H1 (cell line): ENCODE results near the gene USHBP1. TPM values are rescaled to one million over a fixed set of nuclear protein-coding genes. Genes with fewer than 3 reads are reported as not detected.
A peak's percentile ranks its signal among the peaks of the same experiment; 100 is the strongest.

Source experiments
- CTCF ChIA-PET: fragments of 300-600 bp; sonication (Branson Sonifier 250); formaldehyde crosslinking; loops from one replicate; lab custom pipeline; 2021; ENCODE audit not compliant: partially characterized antibody; lab: Charles Lee
- POLR2A ChIA-PET: fragments of 300-600 bp; sonication (Branson Sonifier 250); formaldehyde crosslinking; loops from one replicate; lab custom pipeline; 2021; ENCODE audit warnings: inconsistent platforms; ENCODE audit not compliant: partially characterized antibody; lab: Charles Lee
- DNase-seq, 2 experiments: peaks; one replicate each; pipeline versions ENCODE4 v3.0.0 to v3.0.0-alpha.2; 2010 to 2022; ENCODE audit warnings: low spot score in 2 of 2, low read depth in 1 of 2, mixed read lengths in 1 of 2
- FAIRE-seq: peaks from 2 replicates; lab custom pipeline; 2011; peaks lifted over from hg19 to GRCh38; lab: Jason Lieb, UNC
- H2AFZ ChIP-seq: 2 replicates; pipeline ENCODE4 v1.8.1; 2012; ENCODE audit warnings: low read length, inconsistent platforms
- H2AK5ac ChIP-seq: 2 replicates; pipeline ENCODE4 v1.6.1; 2013; ENCODE audit warnings: low read depth, low read length
- H2BK120ac ChIP-seq: replicated peaks from 2 replicates; pipeline ENCODE3; 2013; ENCODE audit warnings: low read depth, low read length, inconsistent platforms
- H2BK12ac ChIP-seq: 2 replicates; pipeline ENCODE4 v1.6.1; 2013; ENCODE audit warnings: low read depth, low read length
- H2BK15ac ChIP-seq: 2 replicates; pipeline ENCODE4 v1.6.1; 2013; ENCODE audit warnings: low read length
- H2BK20ac ChIP-seq: 2 replicates; pipeline ENCODE4 v1.6.1; 2013; ENCODE audit warnings: low read length
- H2BK5ac ChIP-seq: 2 replicates; pipeline ENCODE4 v1.6.1; 2013; ENCODE audit warnings: low read depth, low read length
- H3K14ac ChIP-seq: 2 replicates; pipeline ENCODE4 v1.6.1; 2013; ENCODE audit warnings: inconsistent platforms; ENCODE audit not compliant: insufficient read length
- H3K18ac ChIP-seq: 2 replicates; pipeline ENCODE4 v1.6.1; 2013; ENCODE audit warnings: low read length; ENCODE audit errors: extremely low read depth
- H3K23ac ChIP-seq: 2 replicates; pipeline ENCODE4 v1.6.1; 2013; ENCODE audit warnings: inconsistent platforms; ENCODE audit not compliant: insufficient read length
- H3K23me2 ChIP-seq: 2 replicates; pipeline ENCODE4 v1.6.1; 2013; ENCODE audit warnings: low read depth, low read length
- H3K27ac ChIP-seq: 2 replicates; pipeline ENCODE4 v1.6.1; 2011; ENCODE audit warnings: low read depth, low read length, inconsistent platforms
- H3K27me3 ChIP-seq, 4 experiments: replicated peaks in 1 of 4; 1 replicate in 1 of 4; 2 replicates in 3 of 4; pipeline versions ENCODE4 v1.6.1 to v1.8.1; 2011 to 2013; ENCODE audit warnings: low read length in 3 of 4, mild to moderate bottlenecking in 3 of 4, inconsistent platforms in 2 of 4, mixed read lengths in 2 of 4, moderate library complexity in 1 of 4; ENCODE audit not compliant: control insufficient read depth in 3 of 4, insufficient read depth in 3 of 4; ENCODE audit errors: extremely low read depth in 1 of 4
- H3K36me3 ChIP-seq, 4 experiments: 2 replicates each; pipeline versions ENCODE4 v1.6.1 to v1.8.1; 2011 to 2013; ENCODE audit warnings: mild to moderate bottlenecking in 4 of 4, low read length in 3 of 4, moderate library complexity in 2 of 4, control low read depth in 1 of 4, inconsistent platforms in 1 of 4; ENCODE audit not compliant: insufficient read depth in 4 of 4, control insufficient read depth in 2 of 4
- H3K4ac ChIP-seq: replicated peaks from 2 replicates; pipeline ENCODE3; 2013; ENCODE audit warnings: low read length, low read depth, mixed read lengths, inconsistent platforms; ENCODE audit not compliant: insufficient read length
- H3K4me1 ChIP-seq, 4 experiments: replicated peaks in 1 of 4; 1 replicate in 1 of 4; 2 replicates in 3 of 4; pipeline versions ENCODE4 v1.6.1 to v1.8.1; 2011 to 2013; ENCODE audit warnings: low read length in 3 of 4, inconsistent platforms in 2 of 4, mixed read lengths in 1 of 4; ENCODE audit not compliant: insufficient read depth in 4 of 4, control insufficient read depth in 3 of 4
- H3K4me2 ChIP-seq, 2 experiments: 2 replicates each; pipeline versions ENCODE4 v1.6.1 to v1.8.1; 2011 to 2013; ENCODE audit warnings: low read depth in 2 of 2, low read length in 2 of 2, control low read depth in 1 of 2, inconsistent platforms in 1 of 2, mild to moderate bottlenecking in 1 of 2; ENCODE audit not compliant: insufficient read depth in 1 of 2
- H3K4me3 ChIP-seq, 4 experiments: fragments of 200-600, 300-600 bp in 1 of 4; sonication (generic), shearing (Covaris generic), sonication (Bioruptor Twin) in 1 of 4; 2 replicates each; pipeline versions ENCODE4 v1.5.1 to v1.8.1; 2011 to 2016; ENCODE audit warnings: low read length in 4 of 4, low read depth in 3 of 4, control low read depth in 2 of 4, inconsistent platforms in 2 of 4, mild to moderate bottlenecking in 2 of 4, mixed read lengths in 1 of 4, moderate library complexity in 1 of 4; ENCODE audit not compliant: insufficient read depth in 2 of 4; ENCODE audit errors: extremely low read depth in 1 of 4
- H3K56ac ChIP-seq: replicated peaks from 2 replicates; pipeline ENCODE3; 2013; ENCODE audit warnings: low read depth, mild to moderate bottlenecking, mixed read lengths, low read length, inconsistent platforms; ENCODE audit not compliant: insufficient read length
- H3K79me1 ChIP-seq: 2 replicates; pipeline ENCODE4 v1.6.1; 2013; ENCODE audit warnings: low read depth, low read length, control low read depth
- H3K79me2 ChIP-seq, 2 experiments: 2 replicates each; pipeline versions ENCODE4 v1.6.1 to v1.8.1; 2012 to 2013; ENCODE audit warnings: low read length in 2 of 2, mild to moderate bottlenecking in 2 of 2, inconsistent platforms in 1 of 2; ENCODE audit not compliant: insufficient read depth in 2 of 2, control insufficient read depth in 1 of 2
- H3K9ac ChIP-seq, 4 experiments: replicated peaks in 1 of 4; 1 replicate in 1 of 4; 2 replicates in 3 of 4; pipeline versions ENCODE4 v1.6.1 to v1.8.1; 2011 to 2013; ENCODE audit warnings: low read depth in 3 of 4, low read length in 3 of 4, control low read depth in 2 of 4, mild to moderate bottlenecking in 2 of 4, moderate library complexity in 2 of 4, inconsistent platforms in 1 of 4; ENCODE audit errors: extremely low read depth in 1 of 4
- H3K9me3 ChIP-seq, 2 experiments: 2 replicates each; pipeline versions ENCODE4 v1.6.1 to v1.8.1; 2012 to 2013; ENCODE audit warnings: mild to moderate bottlenecking in 2 of 2, moderate library complexity in 2 of 2, control low read depth in 1 of 2, inconsistent platforms in 1 of 2, low read depth in 1 of 2, low read length in 1 of 2, mixed read lengths in 1 of 2; ENCODE audit not compliant: insufficient read depth in 2 of 2
- H4K20me1 ChIP-seq, 2 experiments: replicated peaks in 1 of 2; 2 replicates each; pipeline versions ENCODE3 to v1.8.1; 2011 to 2013; ENCODE audit warnings: inconsistent platforms in 2 of 2, low read length in 2 of 2, mild to moderate bottlenecking in 1 of 2; ENCODE audit not compliant: insufficient read depth in 2 of 2, control insufficient read depth in 1 of 2
- H4K5ac ChIP-seq: 2 replicates; pipeline ENCODE4 v1.6.1; 2013; ENCODE audit warnings: low read length, low read depth, mixed read lengths, inconsistent platforms; ENCODE audit not compliant: insufficient read length
- H4K8ac ChIP-seq: 2 replicates; pipeline ENCODE4 v1.8.0; 2013; ENCODE audit warnings: mild to moderate bottlenecking, moderate library complexity, low read length, inconsistent platforms; ENCODE audit not compliant: insufficient read depth; ENCODE audit errors: extremely low read depth
- H4K91ac ChIP-seq: replicated peaks from 2 replicates; pipeline ENCODE3; 2013; ENCODE audit warnings: low read length, mixed read lengths, inconsistent platforms; ENCODE audit not compliant: insufficient read length
- BACH1 ChIP-seq: IDR thresholded peaks from 2 replicates; pipeline ENCODE4 v1.6.1; 2012; ENCODE audit warnings: low read length, improper control_type of control experiment
- EGR1 ChIP-seq: IDR thresholded peaks from 2 replicates; pipeline ENCODE4 v1.6.1; 2011; ENCODE audit warnings: low read depth, low read length, borderline replicate concordance
- EP300 ChIP-seq, 2 experiments: IDR thresholded peaks; 1 replicate in 1 of 2; 2 replicates in 1 of 2; pipeline ENCODE4 v1.6.1; 2011 to 2012; ENCODE audit warnings: low read depth in 2 of 2, low read length in 2 of 2, mild to moderate bottlenecking in 2 of 2, borderline replicate concordance in 1 of 2, inconsistent platforms in 1 of 2, moderate library complexity in 1 of 2
- KDM1A ChIP-seq: fragments of 200-600, 300-600 bp; sonication (generic); IDR thresholded peaks from 2 replicates; pipeline ENCODE4 v1.7.1; 2016; ENCODE audit warnings: mild to moderate bottlenecking, low read length, borderline replicate concordance
- KDM4A ChIP-seq: IDR thresholded peaks from one replicate; pipeline ENCODE4 v1.7.1; 2012; ENCODE audit warnings: low read depth, mild to moderate bottlenecking, moderate library complexity, low read length, inconsistent platforms; ENCODE audit not compliant: severe bottlenecking
- POLR2A ChIP-seq, 2 experiments: IDR thresholded peaks; 1 replicate in 1 of 2; 2 replicates in 1 of 2; pipeline ENCODE4 v1.6.1; 2011; ENCODE audit warnings: low read depth in 2 of 2, low read length in 2 of 2, mild to moderate bottlenecking in 2 of 2; ENCODE audit errors: control extremely low read depth in 1 of 2
- RAD21 ChIP-seq, 2 experiments: IDR thresholded peaks in 1 of 2; conservative IDR thresholded peaks in 1 of 2; 2 replicates each; pipeline ENCODE4 v1.6.1; 2011; ENCODE audit warnings: low read depth in 2 of 2, low read length in 2 of 2, improper control_type of control experiment in 1 of 2, inconsistent platforms in 1 of 2, mild to moderate bottlenecking in 1 of 2, moderate library complexity in 1 of 2
- SIN3A ChIP-seq, 2 experiments: IDR thresholded peaks in 1 of 2; conservative IDR thresholded peaks in 1 of 2; 2 replicates each; pipeline ENCODE4 v1.6.1; 2011 to 2012; ENCODE audit warnings: low read length in 2 of 2, improper control_type of control experiment in 1 of 2, low read depth in 1 of 2, mild to moderate bottlenecking in 1 of 2
- SUZ12 ChIP-seq: fragments of 200-600 bp; sonication (generic); IDR thresholded peaks from 2 replicates; pipeline ENCODE4 v1.6.1; 2012; ENCODE audit warnings: mild to moderate bottlenecking, inconsistent platforms, low read length, moderate library complexity, mixed read lengths
- TAF1 ChIP-seq: IDR thresholded peaks from 2 replicates; pipeline ENCODE4 v1.6.1; 2011; ENCODE audit warnings: mild to moderate bottlenecking, low read depth, low read length
- WGBS, 2 experiments: shearing (Covaris generic) in 1 of 2; methylation state at CpG; one replicate each; pipeline versions ENCODE4 v1.1.6 to v1.1.7; 2013 to 2015; ENCODE audit warnings: low lambda C conversion rate in 2 of 2, mixed read lengths in 2 of 2, inconsistent platforms in 1 of 2, low coverage in 1 of 2, missing lambda C conversion rate in 1 of 2; ENCODE audit not compliant: insufficient replicate concordance in 2 of 2, insufficient coverage in 1 of 2, insufficient read length in 1 of 2; ENCODE audit errors: extremely low coverage in 1 of 2, missing lambda C conversion rate in 1 of 2; 5-methylcytosine and 5-hydroxymethylcytosine counted together
- polyA plus RNA-seq, 7 experiments: library from polyadenylated mRNA; depleted of rRNA in 3 of 7; stranded (reverse) in 5 of 7; unstranded in 2 of 7; fragments of >200 nt in 5 of 7; fragments of 200-250 nt in 2 of 7; gene quantifications; 1 replicate in 5 of 7; 2 replicates in 1 of 7; 4 replicates in 1 of 7; pipeline versions ENCODE4 v1.2.1 to v1.2.3, GENCODE V29; 2011 to 2013; ENCODE audit warnings: missing spikeins in 2 of 7, mixed read lengths in 2 of 7
- total RNA-seq: library from RNA; stranded (reverse); fragmentation: NEBNext Ultra II Directional; extraction: Animal tissue kit (Norgen Biotek cat#: 25700); gene quantifications from 2 replicates; pipeline ENCODE4 v1.2.1, GENCODE V29; 2021

USHBP1 gene
- total and polyA plus RNA-seq, 2 of the 8 experiments (the other 6 are each of a cell fraction or from before 2014, with no cell fraction given), result 5.0 to 7.5 TPM

DNA sequence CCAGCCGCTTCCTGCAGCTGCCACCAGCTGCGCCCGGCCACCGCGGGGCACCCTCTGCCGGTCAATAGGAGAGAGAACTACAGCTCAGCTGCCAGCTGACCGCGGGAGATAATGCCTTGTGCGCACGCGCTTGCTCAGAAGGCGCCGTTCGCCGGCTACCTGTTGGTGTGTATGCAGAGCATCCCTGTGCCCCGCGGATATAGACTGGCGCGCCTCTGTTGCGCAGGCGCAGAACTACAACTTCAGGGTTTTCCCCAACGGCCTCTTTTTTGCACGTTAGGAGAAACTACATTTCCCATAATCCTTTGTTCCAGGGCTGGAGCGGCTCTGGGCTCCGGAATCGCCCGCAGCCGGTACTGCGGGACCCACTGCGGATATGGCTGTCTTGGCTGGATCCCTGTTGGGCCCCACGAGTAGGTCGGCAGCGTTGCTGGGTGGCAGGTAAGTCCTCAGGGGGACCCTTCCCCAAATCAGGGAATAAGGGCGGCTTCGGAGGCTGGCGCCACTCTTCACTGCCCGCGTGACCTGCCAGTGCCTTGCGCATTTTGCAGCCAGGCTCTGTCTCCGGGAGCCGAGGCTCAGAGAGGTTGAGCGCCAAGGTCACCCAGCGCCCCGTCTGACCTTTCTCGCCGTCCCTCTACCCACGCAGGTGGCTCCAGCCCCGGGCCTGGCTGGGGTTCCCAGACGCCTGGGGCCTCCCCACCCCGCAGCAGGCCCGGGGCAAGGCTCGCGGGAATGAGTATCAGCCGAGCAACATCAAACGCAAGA is 41.2 kb upstream of the USHBP1 start, which contains the start of gene MRPL34:
TSS of gene MRPL34 (plus strand) at position 356 of the 768 bp plus-strand sequence. CDS start at position 377, 21 bp downstream.
- Histone ChIP-seq H3K18ac (peak within 1 kb of the TSS; percentile 95), H3K4me1 (peaks cover 14 to 28% (median 19%) of the 10 kb centered on the region in 4 experiments), H3K14ac (no peak within 1 kb of the TSS), H2BK12ac (peak within 1 kb of the TSS; percentile 92), H3K56ac (peak within 1 kb of the TSS; percentile 88), H3K4ac (peak within 1 kb of the TSS; percentile 75), H3K9ac (peak within 1 kb of the TSS; percentile 68 to 84 (median 82)), H4K8ac (peak within 1 kb of the TSS; percentile 64), H4K20me1 (peaks cover 1 to 12% of the 10 kb centered on the region in 2 experiments), H3K4me2 (peak within 1 kb of the TSS; percentile 82 to 90), H2BK15ac (peak within 1 kb of the TSS; percentile 72; the same call in 1 of the 2 replicates), H3K79me2 (peaks cover 7 to 13% of the 10 kb centered on the region in 2 experiments; a peak in 3 of 4 replicates), H3K9me3 (no peaks in the 10 kb centered on the region), H3K23me2 (peaks cover 12% of the 10 kb centered on the region), H3K79me1 (peaks cover 9% of the 10 kb centered on the region), H2AFZ (0 out of 2 replicates have a peak within 1 kb of the TSS, but pooled peaks have one; percentile 30), H2BK5ac (peak within 1 kb of the TSS; percentile 96), H2AK5ac (peak within 1 kb of the TSS; percentile 61; the same call in 1 of the 2 replicates), H3K27ac (peak within 1 kb of the TSS; percentile 81), H4K91ac (peak within 1 kb of the TSS; percentile 97), H3K4me3 (peak within 1 kb of the TSS; percentile 75 to 95 (median 80)), H2BK120ac (peak within 1 kb of the TSS; percentile 21), H3K23ac (no peak within 1 kb of the TSS), H4K5ac (peak within 1 kb of the TSS; percentile 89), H3K36me3 (peaks cover 0 to 7% (median 0%) of the 10 kb centered on the region in 4 experiments; a peak in 2 of 8 replicates), H2BK20ac (peak within 1 kb of the TSS; percentile 23; the same call in 1 of the 2 replicates), H3K27me3 (no peaks in the 10 kb centered on the region)
- peak; percentile 60 for FAIRE-seq
- DNase-seq, result peak; percentile 96 to 100
- WGBS, 2 experiments, result 2% methylated on average over 55 of the region's 55 CpGs; no CpG with 5 or more reads in 1 of the 2 experiments
- CTCF ChIA-PET, result interaction anchor here (0.6 to 3.0 kb wide), 19 partner anchors 9 to 224 kb away, joined by 3 to 29 read pairs (median 4); partner anchors contain the start of genes ANO8 and USE1
- POLR2A ChIA-PET, result interaction anchor here (0.6 to 18.5 kb wide), 13 partner anchors 9 to 138 kb away, joined by 3 to 329 read pairs (median 4); partner anchors contain the start of genes ANO8, BABAM1 and USE1
- TF ChIP-seq RAD21 (IDR thresholded peaks at IDR 0.05 in 1 of 2, conservative IDR thresholded peaks at IDR 0.05 in 1 of 2; ENCODE audit: low read depth in 2 of 2, low read length in 2 of 2), result peak; percentile 47 to 63
- peak; percentile 67 for TF ChIP-seq KDM4A
- TF ChIP-seq BACH1, result no peak
- peak; percentile 23 to 61; a peak in 1 of 3 replicates for TF ChIP-seq EP300 (IDR thresholded peaks at IDR 0.05; ENCODE audit: borderline replicate concordance in 1 of 2, low read depth in 2 of 2, low read length in 2 of 2)
- TF ChIP-seq TAF1, result peak; percentile 74; the same call in 1 of the 2 replicates
- TF ChIP-seq SIN3A (conservative IDR thresholded peaks at IDR 0.05 in 1 of 2, IDR thresholded peaks at IDR 0.05 in 1 of 2; ENCODE audit: low read depth in 1 of 2, low read length in 2 of 2), result peak; percentile 68 to 92; a peak in 2 of 4 replicates
- TF ChIP-seq SUZ12, result no peak
- peak; percentile 19 to 66 for TF ChIP-seq POLR2A (IDR thresholded peaks at IDR 0.05; ENCODE audit: control extremely low read depth in 1 of 2, low read depth in 2 of 2, low read length in 2 of 2)
- TF ChIP-seq EGR1, result no peak
- no peak for TF ChIP-seq KDM1A
